Stimulated activated CD4-positive, alpha-beta T cell treated with anti-CD3 and anti-CD28 coated beads, Interleukin-1b, Interleukin-23, amount 100 ng/mL, for 24 hours (primary cell): ENCODE measurements around the gene NT5DC2.

Source experiments
- DNase-seq, 4 experiments: peaks; one replicate each; pipeline ENCODE4 v3.0.0-alpha.2; 2020; ENCODE audit warnings: low read depth in 4 of 4, low spot score in 1 of 4

NT5DC2 gene

DNA sequence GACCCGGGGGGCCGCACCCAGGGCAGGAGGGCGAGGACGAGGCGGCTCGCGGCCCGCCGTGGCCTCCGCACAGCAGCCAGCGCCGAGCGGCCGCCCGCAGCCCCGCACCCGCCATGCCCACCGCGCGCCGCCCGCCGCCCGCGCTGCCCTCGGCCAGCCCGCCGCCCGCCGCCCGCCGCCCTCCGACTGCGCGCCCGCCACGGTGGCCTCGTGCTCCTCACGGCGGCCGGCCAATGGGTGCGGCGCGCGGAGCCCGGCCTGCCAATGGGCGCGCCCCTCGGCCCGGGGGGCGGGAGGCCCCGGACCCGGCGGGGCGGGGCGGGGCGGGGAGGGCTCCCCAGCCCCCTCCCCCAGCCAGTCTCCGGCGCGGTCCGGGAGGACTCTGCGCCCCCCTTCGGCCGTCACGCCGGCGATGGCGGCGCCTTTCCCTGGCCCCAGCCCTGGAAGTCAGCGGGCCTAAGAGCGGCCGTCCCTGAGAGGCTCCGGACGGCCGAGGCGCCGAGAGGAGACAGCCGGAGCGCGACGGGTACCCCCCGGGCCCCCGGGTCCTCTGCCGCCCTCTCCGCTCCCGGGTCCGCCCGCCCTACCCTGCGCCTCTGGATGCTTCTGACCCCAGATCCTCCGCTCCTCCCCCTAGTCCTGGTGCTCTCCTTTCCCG lies at the start of gene NT5DC2:
TSS of gene NT5DC2 (minus strand) at position 235 of the 658 bp plus-strand sequence. CDS start at position 115, 120 bp downstream.
- DNase-seq: peak; percentile 18 to 65 (median 40)

DNA sequence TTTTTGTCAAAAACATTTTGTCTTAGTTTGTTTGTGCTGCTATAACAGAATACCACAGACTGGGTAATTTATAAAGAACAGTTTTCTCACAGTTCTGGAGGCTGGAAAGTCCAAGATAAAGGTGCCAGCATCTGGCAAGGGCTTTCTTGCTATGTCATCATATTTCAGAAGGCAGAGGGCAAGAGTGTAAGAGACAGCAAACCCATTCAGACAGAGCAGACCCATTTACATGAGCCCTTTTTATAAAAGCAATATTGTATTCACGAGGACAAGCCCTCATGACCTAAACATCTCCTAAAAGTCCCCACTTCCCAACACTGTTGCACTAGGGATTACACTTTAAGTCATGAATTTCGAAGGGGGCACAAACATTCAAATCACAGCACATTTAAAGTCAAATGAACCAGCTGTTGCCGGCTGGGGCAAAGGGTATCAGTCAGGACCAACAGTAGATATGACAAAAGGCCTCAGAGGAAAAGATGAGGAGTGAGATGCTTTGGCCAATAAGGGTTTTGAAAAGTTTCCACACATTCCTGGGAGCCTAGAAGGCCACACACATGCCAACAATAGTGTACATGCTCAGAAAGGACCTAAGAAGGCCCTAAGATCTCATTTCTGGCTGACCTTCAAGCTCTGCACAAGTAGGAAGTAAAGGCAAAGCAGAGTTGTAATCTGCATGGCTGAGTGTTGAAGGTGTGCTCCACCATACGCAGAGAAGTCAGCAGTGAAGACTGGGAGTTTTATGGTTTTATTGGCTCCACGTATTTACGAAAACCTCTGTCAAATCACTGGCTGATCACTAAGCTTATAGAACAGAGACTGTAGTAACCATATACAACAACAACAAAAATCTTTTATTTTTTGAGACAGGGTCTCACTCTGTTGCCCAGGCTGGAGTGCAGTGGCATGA lies 40.7 kb upstream of the NT5DC2 start:
- DNase-seq: no peak

DNA sequence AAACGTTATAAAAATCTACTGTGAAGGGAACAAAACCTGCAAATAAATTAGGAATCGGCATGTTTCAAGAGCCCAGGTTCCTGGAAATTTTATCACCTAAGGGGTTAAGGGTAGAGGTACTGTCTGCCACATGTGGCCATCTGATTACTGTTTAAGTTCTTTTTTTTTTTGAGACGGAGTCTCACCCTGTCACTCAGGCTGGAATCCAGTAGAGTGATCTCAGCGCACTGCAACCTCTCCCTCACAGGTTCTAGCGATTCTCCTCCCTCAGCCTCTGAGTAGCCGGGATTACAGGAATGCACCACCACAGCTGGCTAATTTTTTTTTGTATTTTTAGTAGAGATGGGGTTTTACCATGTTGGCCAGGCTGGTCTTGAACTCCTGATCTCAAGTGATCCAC lies 38.6 kb upstream of the NT5DC2 start:
- no peak for DNase-seq

DNA sequence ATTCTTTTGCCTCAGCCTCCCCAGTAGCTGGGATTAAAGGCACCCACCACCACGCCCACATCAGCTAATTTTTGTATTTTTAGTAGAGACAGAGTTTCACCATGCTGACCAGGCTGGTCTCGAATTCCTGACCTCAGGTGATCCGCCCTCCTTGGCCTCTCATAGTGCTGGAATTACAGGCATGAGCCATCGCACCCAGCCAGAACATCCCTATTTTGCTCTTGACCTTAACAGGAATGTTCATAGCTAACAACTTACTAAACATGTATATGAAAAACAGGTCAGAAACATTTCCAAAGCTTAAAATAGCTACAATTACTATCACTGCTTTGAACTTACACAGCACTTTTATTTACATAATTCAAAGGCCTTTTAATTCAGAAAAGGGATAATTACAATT lies 36.4 kb upstream of the NT5DC2 start:
- no peak for DNase-seq

DNA sequence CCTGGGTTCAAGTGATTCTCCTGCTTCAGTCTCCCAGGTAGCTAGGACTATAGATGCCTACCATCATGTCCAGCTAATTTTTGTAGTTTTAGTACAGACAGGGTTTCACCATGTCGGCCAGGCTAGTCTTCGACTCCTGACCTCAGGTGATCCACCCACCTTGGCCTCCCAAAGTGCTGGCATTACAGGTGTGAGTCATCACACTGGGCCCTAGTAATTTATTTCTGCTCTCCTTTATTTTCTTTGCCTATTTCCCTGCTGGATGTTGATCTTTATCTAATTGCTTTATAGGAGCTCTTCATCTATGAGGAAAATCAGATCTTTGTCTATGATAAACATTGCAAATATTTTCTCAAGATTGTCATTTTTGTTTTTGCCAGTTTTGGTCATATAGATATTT lies 34.4 kb upstream of the NT5DC2 start:
- no peak for DNase-seq

DNA sequence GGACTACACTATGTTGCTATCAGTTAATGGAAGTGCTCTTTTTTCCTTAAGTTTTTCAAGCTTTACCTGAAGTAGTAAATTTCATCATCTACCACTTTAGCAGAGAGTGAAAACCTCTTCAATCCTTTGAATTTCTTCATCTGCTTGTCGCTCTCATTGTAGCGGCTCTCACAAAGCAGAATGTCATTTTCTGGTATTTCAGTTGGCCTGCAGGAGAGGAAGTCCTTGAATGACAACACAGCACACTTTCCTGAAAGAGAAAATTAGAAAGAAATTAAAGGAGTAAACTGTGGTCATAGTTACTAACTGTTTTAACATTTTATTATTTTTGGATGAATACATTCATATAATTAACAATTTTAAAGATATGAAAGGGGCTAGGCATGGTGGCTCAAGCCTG lies 30.3 kb upstream of the NT5DC2 start:
- DNase-seq: no peak

DNA sequence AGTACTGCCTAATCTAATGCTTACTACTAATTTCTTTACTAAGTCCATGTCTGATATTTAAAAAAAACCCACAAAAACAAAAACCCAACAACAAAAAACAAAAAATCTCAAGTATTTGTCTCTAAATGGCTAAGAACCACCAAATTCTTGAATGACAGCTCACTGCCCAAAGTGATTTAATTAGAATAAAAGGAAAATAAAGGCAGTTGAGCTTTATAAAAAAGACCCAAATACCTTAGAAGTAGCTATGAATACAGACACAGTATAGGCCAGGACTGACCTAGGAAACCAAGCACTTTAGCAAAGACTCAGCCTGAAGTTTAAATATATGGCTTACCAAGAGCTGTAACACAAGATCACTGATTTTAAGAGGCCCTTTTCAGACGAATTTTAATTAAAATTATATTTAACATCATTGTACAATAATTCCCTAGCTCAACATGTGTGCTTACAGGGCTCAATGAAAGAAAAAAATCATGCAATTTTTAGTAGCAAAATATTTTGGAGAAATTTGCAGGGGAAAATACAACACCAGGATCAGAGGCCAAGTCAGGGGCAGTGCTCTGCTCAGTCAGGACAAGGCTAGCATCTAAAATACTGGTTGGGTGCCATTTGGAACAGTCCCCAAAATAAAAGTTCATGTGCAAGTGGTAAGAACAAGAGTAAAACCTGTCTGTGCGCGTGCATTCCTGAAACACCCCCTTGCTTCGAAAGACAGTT lies 27.5 kb upstream of the NT5DC2 start:
- no peak for DNase-seq

DNA sequence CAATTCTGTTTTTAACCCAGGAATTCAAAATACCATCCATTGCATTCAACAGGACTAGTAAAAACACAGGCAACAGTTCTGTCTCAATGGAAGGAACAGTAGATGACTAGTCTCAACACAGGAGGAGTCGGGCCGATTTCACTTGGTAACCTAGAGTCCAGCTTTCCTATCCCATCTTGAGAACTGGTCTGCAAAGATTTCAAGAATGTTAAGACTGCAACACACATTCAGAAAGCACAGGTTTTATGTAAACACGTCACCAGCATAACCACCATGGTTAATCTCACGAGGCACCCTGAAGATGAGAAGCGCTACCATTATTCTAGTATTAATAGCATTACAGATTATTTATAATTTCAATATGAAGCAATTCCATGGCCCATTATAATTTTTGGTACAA lies 24.8 kb upstream of the NT5DC2 start:
- no peak for DNase-seq

DNA sequence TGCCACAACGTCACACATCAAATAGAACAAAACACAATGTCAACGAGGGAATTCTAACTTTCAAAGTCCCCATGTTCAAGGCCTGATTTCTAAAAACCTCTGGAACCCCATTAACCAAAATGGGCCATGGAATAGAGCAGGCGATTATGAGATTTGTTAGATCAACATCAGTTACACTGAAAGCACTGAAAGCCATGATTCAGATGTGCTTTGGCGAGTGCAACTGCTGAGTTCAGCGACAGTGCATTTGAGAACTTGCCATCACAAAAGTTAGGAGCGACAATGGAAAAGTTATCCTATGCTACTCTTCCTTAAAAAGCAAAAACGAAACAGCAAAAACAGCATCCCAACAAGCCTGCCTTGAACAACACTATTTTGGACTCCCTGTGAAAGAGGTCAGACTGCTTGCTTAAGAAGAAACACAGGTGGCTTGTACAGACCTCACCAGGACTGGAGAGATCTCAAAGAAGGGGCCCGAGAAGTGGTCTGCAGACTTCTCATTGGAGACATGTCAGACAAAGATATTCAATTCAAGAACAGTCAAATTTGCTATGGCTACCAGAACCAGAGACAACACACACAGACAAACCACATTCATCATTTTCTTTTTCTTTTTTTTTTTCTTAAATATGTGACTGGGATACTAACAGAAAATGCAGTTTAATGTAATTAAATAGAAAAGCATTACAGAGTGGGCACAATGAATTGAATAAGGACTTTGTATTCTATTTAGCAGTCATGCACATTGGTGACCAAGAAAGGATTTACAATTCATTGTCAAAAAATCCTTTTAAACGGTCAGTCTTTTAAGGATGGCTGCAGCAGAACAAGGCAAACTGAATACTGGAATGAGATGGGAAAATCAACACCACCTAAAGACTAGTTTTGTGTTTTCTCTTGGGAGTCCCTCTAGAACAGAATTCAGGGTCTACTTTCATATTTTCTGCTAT lies 23.6 kb upstream of the NT5DC2 start:
- DNase-seq: no peak

DNA sequence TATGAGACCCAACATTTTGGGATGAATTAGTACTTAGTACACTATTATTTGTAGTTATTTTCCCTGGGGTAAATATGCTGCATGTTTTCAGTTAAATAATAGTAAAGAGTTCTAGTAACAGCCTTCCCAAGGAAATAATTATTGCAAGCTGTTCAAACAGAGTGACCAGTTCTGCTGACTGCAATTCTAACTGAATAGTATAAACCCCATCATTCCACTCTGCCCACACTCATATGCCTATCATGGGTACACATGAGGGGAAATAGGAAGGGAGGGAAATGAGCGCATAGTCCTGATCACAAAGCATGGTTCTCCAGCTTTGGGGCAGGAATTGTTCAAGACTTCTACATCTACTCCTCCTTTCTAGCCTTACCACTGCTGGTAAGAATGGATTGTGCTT lies 21.4 kb upstream of the NT5DC2 start:
- no peak for DNase-seq

DNA sequence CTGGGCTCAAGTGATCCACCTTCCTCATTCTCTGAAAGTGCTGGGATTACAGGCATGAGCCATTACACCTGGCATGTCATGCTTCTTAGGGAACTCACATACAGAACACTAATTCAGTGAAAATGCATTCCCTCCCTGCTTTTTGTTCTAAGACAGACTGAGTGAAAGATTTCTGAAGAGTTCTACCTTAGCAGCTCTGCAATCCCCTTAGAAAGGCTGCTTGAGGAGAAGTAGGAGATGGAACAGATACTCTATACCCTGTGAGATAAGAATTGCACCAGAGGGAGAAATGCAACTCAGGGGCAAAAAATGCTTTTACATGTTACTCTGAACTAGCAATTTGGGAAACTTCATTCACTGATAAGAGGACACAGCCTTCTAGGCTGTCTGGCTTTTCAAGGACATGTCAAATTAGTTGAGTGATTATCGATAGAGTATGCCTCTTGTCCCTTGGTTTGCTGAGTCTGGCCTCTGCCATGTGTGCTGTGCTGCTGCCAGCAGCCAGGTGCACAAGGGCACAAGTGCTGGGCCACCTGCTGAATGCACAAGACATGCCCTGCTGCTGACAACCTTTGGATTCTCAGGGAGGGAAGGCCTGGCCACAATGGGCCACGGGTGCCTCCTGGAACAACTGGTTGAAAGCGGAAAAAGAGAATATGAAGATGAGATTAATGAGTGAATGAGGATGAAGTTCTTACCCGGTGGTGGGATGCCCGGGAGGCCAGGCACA lies 20.5 kb upstream of the NT5DC2 start:
- no peak for DNase-seq

DNA sequence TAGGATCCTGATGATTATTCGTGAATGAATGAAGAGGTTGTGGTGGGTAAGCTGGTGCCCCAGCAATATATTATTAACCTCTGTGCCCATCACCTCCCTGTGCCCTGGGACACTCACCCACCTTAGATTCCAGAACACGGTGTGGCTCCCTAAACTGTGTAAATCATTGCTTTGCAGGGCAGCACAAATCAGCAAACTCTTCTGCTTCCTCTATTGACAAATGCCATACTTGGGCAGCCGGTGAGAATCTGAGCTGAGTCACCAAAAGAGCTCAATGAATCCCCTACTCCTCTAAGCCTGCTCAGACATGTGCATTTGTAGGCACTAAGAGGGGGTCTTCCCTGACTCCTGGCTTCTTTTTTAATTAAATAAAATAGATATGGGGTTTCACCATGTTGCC lies 18.4 kb upstream of the NT5DC2 start:
- no peak for DNase-seq

DNA sequence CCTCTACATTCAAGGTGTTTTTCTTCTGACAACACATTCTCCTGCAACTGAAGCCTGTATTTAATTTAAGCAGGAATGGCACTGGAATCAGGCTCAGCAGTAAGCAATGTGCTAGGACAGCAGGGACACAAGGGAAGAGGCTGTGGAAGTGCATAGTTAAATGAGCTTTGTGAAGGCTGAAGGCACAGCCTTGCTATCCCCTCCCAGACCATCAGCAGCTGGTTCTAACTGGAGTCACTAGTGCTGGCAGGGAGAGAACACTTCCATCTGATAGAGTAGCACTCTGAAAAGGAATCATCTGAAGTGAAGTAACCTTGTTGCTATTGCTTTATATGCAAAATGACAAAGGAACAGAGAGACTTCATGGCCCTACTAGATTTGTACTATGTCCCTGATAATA lies 17.5 kb upstream of the NT5DC2 start:
- no peak for DNase-seq

DNA sequence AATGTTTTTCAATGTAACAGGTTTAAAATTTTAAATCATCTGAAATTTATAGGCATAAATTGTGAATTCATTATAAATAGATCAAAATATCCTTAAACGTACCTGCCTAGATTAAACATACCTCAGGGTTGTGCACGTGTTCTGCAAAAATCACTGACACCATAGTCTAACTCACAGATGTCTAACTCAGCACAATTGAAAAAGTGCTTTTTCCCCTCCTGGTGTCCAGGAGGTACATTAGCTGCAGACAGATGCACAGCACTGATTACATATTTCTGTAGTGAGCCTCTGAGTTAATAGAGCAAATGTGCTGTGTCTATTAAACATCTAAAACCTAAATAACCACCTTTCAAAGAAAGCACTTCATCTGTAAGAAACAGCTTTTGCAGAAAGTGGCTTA lies 13.5 kb upstream of the NT5DC2 start:
- DNase-seq: no peak

DNA sequence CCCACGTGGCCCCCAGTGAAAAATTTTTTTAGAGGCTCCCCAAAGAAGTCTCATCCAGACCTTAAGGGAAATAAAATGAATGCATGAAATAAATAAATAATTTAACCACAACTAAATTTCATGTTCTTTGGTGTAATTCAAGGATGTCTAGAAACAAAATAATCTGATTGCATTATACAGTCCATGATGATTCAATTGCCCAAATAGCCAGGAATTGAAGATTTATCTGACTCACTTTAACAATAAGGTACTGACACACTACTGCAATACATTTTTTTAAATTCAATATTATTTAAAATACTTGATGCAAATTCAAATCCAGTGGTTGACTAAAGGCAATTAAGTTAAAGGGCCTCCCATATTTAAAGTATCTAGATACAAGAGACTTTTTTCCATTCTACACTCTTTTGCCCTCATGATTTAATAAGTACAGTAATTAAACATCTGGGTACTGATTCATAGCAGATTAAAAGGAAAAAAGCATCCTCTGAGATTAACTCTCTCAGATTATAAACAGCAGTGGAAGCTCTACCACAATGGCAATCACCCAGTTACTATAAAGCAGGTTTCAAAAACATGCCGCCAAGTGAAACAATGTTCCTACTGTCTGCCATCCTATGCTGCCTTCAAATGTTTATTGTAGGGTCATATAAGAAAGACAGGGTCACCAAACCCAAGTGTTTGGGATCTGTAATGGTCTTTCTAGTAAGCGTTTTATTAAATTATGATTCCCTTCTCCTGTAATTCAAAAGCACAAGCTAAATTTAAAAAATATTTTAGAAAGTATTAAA lies 12.6 kb upstream of the NT5DC2 start:
- DNase-seq: no peak

DNA sequence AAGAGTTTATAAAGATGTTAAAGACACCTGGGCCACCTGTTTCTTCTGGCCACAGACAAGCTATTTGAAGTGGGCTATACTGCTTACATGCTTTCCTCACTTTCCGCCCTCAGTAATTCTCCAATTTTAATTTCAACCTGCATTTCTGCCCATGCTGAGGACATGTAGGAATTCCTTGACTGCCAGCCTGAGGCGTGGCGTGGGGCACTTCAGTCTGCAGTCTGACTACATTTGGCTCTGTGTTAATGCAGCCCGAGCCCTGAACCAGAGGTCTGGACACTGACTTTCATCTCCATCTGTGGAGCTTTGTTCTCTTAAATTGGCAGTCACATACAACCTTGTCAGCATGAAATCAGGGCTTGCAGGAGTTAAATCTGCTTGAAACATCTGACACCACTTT lies 11.3 kb upstream of the NT5DC2 start:
- DNase-seq: no peak

DNA sequence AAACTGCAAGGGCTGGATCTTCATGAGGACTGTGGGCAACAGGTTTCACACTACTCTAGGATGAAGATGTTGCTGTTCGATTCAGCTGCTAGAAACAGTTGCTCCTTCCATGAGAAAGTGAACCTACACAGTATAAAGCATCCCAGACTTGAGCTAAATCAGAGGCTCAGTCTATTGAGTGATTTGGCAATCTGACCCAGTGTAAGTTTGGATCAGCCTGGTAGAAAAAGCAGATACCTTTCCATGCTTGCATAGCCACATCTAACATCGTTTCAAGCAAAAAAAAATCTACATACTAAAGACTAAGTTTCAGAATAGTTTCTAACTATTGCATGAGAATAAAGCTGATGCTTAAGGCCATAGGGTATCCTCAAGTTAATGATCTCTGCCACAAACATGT lies 7.4 kb upstream of the NT5DC2 start:
- no peak for DNase-seq

DNA sequence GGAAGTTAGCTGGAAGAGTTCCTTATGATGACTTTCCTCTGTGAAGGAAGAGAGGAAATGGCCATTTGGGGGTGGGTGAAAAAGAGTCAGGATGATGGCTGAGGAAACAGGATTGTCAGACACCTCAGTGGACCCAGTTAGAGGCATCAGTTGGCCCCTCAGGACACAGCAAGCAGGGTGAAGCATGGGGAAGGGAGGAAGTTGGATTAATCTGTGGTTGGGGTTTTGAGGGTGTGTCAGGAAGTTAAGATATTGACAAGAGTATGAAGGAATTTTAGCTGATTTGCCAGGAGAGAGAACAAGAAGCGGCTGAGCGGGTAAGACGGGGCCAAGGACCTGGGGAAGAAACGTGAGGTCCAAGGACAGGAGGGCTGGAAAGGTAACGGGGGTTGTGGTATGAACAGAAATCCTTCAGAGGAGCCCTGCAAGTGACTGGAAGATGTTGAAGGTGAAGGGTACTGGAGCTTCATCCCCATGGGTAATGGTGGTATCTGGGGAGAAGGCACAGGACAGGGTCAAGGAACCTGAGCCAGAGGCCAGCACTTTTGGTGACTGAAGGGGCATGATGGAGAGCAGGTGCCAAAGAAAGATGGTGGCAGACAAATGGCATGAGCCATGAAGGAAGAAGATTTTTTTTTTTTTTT lies 5.5 kb upstream of the NT5DC2 start:
- DNase-seq: no peak
